Stimulated activated naive CD8-positive, alpha-beta T cell treated with anti-CD3 and anti-CD28 coated beads, Interleukin-15, Interleukin-2, amounts not matched to agents 100 U/mL and 50 U/mL, for 24 hours (primary cell): Measurements from ENCODE around the gene KLHL28.

Source experiments
- ATAC-seq: fragments of 150-1000 bp; cut with Tn5 transposase; one replicate; pipeline ENCODE4 v1.10.0; 2021
- DNase-seq: peaks from one replicate; pipeline ENCODE4 v3.0.0; 2021

KLHL28 gene

GRCh38 chr14:44897041-44897844 lies 64.5 kb downstream of the KLHL28 start:
- DNase-seq, result peak; percentile 97
- peak; percentile 98 for ATAC-seq

- no peak for ATAC-seq
Observed at GRCh38 chr14:44896275-44897040, 65.3 kb downstream of the KLHL28 start.

GRCh38 chr14:44895716-44896115 lies 66.0 kb downstream of the KLHL28 start:
- DNase-seq (no peak), ATAC-seq (no peak)

More at GRCh38 chr14:44896275-44897040, 65.3 kb downstream of the KLHL28 start:
- DNase-seq, result no peak

- no peak for ATAC-seq
Observed at GRCh38 chr14:44893535-44893934, 68.2 kb downstream of the KLHL28 start.

GRCh38 chr14:44891726-44892372 lies 69.9 kb downstream of the KLHL28 start:
- ATAC-seq, result peak; percentile 61

More at GRCh38 chr14:44893535-44893934, 68.2 kb downstream of the KLHL28 start:
- no peak for DNase-seq

GRCh38 chr14:44889595-44890471 lies 71.9 kb downstream of the KLHL28 start:
- DNase-seq (no peak), ATAC-seq (no peak)

More at GRCh38 chr14:44891726-44892372, 69.9 kb downstream of the KLHL28 start:
- peak; percentile 21 for DNase-seq

GRCh38 chr14:44887596-44887955 lies 74.2 kb downstream of the KLHL28 start:
- DNase-seq (no peak), ATAC-seq (no peak)

- DNase-seq (no peak), ATAC-seq (no peak)
Observed at GRCh38 chr14:44886860-44887595, 74.7 kb downstream of the KLHL28 start.

GRCh38 chr14:44880791-44881190 lies 81.0 kb downstream of the KLHL28 start:
- ATAC-seq (no peak), DNase-seq (no peak)
